HG03469 (cell line): Measurements from ENCODE around the gene DISP3.

Experiments used
- ATAC-seq: cut with Tn5 transposase; IDR thresholded peaks from one replicate; pipeline ENCODE4 v1.9.1; 2021; ENCODE audit warnings: mild to moderate bottlenecking, moderate library complexity, moderate number of reproducible peaks; ENCODE audit not compliant: unreplicated experiment

The DISP3 gene

DNA sequence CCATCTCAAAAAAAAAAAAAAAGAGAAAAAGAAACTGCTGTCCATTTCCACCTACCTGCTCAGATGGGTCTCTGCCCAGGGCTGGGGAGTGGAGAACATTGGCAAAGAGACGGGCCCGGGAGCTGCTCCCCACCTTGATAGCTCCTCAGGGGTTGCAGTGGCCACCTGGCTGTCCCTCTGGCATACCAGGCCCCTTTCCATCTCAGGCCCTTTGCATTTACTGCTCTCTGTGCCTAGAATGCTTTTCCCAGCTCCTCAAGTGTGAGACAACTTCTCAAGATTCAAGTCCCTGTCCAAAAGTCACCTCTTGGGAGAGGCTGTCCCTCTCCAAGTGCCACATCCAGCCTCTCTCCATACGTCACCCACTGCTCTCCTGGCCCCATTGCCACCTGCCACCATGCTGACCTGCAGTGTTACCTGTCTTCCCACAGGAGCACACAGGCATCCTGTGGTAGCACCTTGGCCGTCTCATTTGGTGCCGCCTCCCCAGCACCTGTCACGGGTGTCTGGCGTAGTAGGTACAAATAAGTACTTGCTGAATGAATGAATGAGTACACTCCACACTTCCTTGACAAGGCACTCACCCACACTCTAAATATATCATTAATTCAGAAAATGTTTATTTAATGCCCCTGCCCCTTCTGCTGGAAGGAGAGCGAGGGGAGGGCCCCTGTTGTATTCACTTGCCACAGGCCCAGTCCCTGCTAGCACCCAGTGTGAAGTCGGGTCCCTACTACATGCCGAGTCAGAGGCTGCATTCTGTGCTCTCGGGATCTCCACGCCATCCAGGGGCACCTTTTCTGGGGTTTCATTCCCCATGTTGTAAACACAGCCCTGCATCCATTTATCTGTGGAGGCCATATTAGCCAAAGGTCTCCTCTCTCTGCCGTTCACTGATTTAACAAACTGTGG is 48.8 kb downstream of the DISP3 start:
- no peak for ATAC-seq

DNA sequence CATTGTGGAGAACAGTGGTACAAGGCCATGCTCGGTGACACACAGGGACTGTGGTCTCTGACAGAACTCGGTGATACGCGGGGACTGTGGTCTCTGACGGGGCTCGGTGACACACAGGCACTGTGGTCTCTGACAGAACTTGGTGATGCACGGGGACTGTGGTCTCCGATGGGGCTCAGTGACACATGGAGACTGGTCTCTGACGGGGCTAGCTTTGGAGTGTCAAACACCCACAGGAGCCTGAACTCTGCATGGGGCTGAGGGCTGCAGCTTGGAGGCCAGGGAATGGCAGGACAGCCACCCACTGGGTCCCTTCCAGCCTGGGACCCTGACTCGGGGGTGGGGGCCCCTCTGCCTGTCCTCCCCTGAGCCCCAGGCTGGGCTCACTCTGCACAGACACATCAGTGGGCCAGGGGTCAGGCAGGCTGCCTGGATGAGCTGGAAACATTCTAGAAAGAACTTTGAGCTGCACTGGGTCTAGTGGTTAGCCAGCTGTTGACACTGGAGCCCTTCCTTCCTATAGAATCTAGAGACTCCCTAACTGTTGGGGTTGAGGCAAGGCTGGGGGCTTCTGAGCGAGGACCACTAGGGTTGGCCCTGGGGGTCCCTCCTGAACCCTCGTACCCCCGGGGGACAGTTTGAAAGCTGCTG is 49.8 kb downstream of the DISP3 start:
- ATAC-seq, result no peak

DNA sequence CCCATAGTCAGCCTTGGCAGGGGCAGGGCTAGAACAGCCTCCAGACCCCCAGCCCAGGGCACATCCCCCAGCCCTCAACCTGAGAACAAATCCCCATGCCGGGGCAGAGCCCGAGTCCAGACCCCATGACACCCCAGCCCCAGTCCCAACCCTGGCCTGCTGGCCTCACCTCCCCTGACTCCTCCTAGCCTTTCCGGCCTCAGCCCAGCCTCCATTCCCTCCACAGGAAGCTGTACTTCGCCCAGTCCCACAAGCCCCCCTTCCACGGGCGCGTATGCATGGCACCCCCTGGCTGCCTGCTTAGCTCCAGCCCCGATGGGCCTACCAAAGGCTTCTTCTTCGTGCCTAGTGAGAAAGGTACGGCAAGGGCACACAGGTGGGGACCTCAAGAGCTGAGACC is 50.4 kb downstream of the DISP3 start:
- no peak for ATAC-seq

DNA sequence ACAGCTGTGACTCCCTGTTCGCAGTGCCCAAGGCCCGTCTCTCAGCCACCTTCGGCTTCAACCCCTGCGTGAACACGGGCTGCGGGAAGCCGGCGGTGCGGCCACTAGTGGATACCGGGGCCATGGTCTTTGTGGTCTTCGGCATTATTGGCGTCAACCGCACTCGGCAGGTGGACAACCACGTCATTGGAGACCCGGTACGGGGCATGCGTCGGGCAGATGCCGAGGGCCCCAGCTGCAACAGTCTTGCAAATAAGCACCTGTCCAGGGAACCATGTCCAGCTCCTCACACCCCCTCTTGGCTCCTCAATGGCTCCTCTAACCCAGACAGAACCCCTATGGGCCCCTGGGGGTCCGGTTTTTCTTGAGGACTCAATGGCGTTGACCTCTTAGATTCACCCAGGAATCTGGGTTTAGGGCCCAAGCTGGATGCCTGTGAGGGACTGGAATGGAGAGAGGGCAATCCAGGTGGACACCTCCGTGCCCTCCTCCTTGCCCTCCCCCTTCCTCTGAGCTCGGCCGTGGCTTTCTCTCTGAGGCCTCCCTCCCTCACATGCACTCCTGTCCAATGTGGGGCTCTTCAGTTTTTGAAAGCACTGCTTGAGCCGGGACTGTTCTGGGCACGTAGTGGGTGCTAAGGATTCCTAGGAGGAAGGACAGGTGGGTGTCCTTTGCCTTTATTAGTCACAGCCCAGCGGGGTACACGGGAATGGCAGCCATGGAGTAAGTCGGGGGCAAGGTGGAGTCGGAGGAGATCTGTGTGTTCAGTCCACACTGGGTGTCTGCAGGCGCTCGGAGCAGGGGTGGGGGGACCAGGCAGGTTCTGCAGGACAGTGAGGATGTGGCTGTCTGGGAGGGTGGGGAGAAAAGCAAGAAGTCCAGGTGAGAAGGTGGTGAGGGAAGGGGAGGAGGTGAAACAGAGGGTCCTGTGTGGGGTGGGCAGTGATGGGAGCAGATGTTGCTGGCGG is 51.1 kb downstream of the DISP3 start:
- no peak for ATAC-seq

DNA sequence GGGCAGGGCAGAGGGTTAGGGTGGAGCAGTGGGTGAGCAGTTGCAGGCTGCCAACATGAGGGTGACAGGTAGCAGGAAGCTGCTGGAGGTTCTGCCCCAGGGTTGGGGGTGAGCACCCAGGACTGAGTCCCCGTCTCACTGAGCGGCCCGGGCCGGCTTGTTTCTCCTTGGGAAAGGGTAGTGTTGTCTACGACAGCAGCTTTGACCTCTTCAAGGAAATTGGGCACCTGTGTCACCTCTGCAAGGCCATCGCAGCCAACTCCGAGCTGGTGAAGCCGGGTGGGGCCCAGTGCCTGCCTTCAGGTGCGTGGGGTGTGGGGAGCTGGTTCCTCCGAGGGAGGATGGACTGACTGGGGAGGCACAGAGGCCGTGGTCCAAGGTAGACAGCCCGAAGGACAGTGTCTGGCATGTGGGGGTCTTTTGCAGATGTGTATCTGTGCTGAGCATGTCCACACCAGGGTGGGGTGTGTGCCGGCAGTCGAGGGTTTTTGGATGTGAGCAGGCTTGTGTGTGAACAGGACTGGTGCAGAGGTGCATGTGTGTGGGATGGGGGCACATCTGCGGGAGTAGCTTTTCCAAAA is 51.9 kb downstream of the DISP3 start:
- ATAC-seq, result no peak

DNA sequence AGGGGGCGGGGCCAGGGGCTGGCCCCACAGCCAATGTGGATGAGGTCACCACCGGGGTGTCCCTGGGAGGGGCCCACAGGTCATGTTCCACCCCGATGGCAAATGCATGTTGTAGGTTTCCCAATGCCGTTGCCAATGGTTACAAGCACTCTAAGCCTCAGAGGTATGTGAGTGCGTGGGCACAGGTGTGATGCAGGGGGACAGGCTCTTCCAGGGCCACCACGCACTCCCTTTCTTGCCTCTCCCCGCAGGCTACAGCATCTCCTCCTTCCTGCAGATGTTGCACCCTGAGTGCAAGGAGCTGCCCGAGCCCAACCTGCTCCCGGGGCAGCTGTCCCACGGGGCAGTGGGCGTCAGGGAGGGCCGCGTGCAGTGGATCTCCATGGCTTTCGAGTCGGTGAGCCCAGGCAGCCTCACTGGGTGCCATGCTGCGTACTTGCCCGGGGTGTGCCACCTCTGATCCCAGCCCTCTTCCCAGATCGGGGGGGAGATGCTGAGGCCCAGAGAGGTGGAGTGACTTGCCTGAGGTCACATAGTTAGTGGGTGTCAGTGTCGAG is 52.4 kb downstream of the DISP3 start:
- no peak for ATAC-seq

DNA sequence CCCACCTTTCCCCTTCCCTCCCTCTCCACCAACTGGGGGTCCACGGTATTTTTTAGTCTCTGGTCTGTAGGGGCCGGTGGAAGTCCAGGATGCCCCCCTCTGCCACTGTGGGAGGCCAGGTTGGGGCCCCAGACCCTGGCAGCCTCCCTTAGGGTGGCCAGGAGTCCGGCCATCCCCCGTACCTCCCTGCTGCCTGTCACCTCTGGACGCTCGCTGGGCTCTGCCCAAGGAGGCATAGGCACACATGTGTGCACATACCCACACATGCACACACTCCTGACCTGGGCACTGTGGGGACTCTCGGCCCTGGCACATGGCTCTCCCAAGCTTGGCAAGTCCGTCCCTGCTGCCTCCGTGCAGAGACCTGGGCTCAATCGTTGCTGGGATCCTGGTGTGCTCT is 53.0 kb downstream of the DISP3 start:
- ATAC-seq, result no peak

DNA sequence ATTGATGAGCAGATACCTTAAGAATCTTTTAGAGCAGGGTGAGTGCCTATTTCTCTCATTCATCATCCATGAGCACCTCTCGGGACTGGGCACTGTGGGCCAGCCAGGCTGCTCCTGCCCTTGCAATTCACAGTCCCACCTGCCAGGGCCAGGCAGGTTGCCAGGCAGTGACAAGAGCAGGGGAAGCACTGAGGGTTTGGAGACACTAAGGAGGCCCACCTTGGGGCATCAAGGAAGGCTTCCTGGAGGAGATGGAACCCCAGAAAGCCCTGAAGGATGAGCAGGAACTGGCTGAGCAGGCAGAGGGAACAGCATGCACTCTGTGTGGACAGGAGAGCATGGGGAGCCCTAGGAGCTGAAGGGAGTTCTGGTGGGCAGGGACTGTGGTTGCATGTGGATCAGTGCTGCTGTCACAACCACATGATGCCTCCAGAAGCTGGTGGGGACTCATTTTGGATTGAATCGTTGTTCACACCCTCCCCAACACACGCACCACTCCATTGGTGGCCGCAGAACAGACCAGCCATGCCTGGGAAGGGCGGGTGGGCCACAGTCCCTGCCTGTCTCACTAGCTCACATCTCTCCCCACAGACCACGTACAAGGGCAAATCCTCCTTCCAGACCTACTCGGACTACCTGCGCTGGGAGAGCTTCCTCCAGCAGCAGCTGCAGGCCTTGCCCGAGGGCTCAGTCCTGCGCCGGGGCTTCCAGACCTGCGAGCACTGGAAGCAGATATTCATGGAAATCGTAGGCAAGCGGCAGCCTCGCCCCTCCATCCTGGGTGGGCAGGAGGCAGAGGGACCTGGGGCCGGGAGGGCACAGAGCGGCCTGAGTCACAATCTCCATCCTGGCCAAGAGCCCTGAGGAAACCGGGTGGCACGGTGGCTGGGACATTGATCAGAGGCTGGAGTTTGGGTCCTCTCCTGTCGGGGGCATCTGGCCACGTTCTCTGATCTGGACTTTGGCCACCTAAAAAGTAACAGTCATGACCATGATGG is 55.1 kb downstream of the DISP3 start:
- ATAC-seq, result no peak

DNA sequence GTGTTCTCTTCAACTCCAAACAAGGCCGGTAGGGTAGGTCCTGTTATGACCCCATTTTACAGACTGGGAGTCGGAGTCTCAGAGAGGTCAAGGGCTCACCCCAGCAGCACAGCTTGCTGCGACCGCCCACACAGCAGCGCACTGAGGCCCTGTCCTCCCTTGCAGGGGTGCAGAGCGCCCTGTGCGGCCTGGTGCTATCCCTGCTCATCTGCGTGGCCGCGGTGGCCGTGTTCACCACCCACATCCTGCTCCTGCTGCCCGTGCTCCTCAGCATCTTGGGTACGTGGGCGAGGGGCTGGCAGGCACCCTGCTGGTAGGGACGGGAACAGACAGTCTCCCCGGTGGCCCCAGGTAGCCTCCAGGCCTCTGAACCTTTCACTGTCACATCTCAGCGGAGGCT is 55.9 kb downstream of the DISP3 start:
- ATAC-seq, result no peak

DNA sequence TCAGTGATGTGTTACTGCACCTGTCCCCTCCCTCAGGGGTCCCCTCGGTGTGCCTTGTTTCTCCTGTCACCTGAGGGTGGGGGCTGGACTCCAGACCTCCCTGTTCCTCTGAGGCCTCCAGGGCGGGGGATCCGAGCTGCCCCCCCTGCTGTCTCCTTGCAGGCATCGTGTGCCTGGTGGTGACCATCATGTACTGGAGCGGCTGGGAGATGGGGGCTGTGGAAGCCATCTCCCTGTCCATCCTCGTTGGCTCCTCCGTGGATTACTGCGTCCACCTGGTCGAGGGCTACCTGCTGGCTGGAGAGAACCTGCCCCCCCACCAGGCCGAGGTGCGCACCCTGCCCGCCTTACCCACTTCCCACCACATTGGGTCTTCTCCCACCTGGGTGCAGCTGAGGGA is 56.4 kb downstream of the DISP3 start:
- ATAC-seq, result no peak

DNA sequence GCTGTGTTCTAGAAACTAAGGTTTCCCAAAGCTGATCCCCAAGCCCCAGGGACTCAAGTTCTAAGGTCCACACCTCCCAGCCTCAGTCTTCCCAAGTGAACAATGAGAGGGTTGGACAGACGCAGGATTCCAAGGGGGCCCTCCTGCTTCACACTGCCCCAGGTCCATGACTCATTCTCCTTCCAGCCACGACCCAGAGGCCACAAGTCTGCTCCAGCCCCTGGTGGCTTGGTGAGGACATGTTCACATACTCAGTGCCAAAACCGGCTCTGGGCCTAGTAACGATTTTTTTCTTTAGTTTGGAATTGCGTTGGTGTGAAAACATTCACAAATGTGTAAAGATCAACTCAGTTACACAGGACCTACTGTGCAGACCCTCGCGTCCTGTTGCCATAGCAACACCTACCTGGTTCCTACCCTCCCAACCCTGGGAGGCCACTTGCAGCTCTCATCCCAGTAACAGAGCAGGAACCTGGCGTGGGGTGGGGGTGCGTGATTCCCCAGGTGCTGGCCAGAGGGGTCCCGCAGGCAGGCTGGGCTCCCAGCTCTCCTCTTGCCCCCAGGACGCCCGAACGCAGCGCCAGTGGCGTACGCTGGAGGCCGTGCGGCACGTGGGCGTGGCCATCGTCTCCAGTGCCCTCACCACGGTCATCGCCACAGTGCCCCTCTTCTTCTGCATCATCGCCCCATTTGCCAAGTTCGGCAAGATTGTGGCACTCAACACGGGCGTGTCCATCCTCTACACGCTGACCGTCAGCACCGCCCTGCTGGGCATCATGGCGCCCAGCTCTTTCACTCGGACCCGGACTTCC is 57.0 kb downstream of the DISP3 start:
- ATAC-seq, result no peak

DNA sequence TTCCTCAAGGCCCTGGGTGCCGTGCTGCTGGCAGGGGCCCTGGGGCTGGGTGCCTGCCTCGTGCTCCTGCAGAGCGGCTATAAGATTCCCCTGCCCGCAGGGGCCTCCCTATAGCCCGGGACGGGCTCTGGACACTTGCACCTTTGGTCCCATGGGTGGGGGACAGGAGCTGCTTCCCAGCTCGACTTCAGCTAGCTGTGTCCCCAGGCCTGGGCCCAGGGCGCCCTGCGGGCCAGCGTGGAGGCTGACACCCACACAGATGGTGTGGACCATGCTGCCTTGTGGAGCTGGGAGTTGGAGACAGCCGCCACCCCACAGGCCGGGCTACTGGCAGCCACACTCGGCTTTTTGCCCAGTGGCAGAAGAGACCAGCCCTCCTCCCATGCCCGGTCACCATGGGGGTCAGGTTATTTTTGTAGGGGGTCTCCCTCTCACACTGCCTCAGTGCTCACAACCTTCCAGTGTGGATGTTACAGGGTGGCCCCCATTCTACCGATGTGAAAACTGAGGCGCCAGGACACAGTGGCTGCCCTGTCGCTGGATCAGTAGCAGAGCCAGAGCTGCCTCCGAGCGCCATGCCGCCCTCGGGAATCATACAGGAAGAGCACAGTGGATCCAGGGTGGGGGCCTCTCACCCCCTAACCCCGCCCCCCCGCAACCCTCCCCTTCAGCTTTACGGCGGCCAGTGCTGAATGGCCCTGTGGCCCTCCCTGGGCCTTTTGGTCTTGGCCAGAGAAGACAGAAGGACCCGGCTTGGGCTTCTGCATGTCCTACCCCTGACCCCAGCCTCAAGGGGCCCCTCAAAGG is 57.8 kb downstream of the DISP3 start:
- ATAC-seq, result no peak

DNA sequence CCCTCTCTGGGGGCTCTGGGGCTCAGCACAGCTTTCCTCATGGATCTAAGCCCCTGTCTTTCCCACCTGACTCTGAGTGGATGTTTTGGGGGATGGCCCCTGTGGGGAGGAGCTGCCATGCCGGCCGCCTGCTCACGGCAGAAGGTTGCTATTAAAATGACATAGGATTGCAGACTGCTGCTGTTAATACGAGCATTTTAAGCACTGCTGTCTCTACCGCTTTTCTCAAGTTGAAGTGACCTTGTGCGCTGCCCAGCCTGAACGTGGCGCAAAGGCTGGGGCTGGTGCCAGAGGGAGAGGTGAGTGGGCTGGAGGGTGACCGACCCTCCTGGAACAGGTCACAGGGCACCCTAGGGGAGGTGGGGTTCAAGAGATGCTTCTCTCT is 58.4 kb downstream of the DISP3 start:
- no peak for ATAC-seq

DNA sequence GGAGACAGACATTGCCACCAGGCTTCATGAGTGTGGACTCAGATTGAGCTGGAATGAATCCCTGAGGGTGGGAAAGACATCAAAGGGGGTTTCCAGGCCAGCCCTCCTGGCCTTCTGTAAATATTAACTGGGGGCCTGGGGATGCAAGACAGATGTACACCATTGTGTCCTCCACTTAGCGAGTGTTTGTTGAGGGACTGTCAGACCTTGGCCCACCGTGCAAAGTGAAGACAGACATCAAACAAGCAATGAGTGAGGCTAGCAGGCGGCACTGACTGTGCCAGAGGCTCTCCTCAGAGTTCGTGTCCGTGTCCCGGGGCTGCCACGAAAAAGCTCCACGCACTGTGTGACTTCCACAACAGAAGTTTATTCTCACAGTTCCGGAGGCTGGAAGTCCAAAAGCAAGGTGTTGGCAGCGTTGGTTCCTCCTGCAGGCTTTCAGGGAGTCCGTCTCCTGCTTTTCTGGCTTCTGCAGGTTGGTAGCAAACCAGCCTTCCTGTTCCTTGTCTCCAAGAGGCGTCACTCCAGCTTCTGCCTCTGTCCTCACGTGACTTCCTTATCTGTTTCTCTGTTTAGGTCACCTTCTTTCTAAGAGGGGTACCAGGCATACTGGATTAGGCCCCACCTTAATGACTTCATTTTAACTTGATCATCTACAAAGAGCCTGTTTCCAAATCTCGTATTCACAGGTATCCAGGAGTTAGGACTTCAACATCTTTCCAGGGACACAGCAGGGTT is 59.1 kb downstream of the DISP3 start:
- ATAC-seq, result no peak

DNA sequence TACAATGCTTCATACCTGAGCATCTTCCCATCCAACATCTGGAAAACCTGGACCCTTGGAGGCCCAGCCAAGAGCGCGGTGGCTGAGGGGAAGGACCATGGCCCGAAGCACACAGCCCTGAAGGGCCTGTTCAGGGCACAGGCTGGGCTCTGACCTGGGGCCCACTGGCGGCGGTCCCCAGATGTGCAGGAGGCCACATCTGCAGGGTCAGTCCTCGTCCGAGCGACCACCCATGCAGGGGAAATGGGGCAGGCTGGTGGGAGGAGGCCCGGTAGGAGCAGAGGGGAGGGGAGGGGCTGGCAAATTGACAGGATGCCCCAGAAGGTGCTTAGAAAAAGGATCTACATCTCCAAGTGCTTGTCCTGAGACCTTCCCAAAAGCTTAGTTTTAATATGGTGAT is 59.9 kb downstream of the DISP3 start:
- ATAC-seq, result no peak

DNA sequence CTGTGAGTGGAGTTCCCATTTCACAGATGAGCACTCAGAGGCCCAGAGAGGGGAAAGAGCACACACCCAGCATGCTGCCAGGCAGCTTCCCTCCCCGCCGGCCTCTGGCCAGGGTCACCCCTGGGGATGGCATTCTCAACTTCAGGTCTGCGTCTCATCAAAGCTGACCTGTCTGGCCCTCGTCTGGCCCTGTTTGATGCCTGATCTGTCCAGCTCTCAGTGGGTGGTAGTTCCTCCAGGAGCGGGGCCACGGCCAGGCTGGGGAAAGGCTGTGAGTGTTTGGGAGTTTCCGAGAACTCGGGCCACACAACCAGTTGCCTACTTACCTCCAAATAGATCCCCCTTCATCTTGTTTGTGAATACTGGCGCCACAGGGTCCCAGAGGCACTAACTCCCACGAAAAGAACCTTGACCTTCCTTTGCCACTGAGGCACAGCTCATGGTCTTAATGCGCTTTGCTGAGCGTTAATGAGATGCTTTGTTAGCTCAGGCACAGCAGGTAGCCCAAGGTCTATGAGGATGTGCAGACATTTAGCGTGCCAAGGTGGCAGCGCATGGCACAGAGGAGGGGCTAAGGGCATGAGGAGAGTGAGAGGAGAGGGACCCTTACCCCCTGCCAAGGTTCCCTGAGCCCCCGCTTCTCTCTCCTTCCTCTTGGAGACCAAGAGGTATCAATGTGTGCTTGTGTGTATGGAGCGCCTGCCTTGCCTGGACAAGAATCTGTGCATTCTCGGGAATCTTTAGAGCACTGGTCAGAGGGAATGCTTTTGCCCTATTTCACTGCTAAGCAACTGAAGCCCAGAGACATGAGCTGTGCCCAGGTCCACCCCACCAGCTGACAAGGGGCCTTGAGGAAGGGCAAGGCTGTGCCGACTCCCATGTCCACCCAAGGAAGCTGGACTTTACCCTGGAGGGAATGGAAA is 61.2 kb downstream of the DISP3 start:
- ATAC-seq, result no peak
